ENCODE data around the gene NAV2. TPM values are rescaled to one million over a fixed set of nuclear protein-coding genes. Genes with fewer than 3 reads are reported as not detected.

NAV2 gene
- total RNA-seq, 2 experiments from 2014 or later = 0.23 to 0.71 TPM

GRCh38 chr11:19873730-19874129 lies 161.1 kb downstream of the NAV2 start:
- no peaks in the 10 kb centered on the region for H3K4me1 Mint-ChIP-seq (ENCODE audit: low read depth)

DNA sequence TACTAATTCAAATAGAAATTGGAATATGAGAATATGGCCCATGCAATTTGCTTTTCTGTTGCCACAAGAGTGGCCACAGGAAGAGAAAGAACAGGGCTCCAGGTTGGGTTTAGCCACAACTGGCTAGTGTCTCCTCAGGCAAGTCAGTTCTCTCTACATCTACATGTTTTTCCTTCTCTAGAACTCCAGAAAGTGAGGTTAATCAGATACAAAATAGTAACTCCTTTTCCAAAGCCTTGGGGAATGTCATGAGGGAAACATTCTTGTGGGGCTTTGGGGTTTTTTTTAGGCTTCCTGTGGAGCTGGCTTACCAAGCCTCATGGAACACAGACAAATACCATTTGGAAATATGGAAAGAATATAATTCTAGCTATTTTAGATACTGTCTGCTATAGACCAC lies 161.6 kb downstream of the NAV2 start:
- Mint-ChIP-seq H3K36me3 (ENCODE audit: low read depth) (no peaks in the 10 kb centered on the region), H3K4me1 (ENCODE audit: low read depth) (no peaks in the 10 kb centered on the region), H3K27me3 (ENCODE audit: low read depth) (no peaks in the 10 kb centered on the region), H3K4me3 (no peak overlapping the region), H3K9me3 (ENCODE audit: insufficient read depth) (no peaks in the 10 kb centered on the region), H3K27ac (no peak overlapping the region)
- ChIA-PET POLR2A (no interaction called here), CTCF (no interaction called here)
- no peak for DNase-seq
- no peak for ATAC-seq

More at GRCh38 chr11:19873730-19874129, 161.1 kb downstream of the NAV2 start:
- H3K36me3 Mint-ChIP-seq (ENCODE audit: low read depth) = no peaks in the 10 kb centered on the region
- H3K27ac Mint-ChIP-seq = no peak overlapping the region
- ChIA-PET CTCF (no interaction called here), POLR2A (no interaction called here)
- ATAC-seq (no peak), DNase-seq (no peak)
- H3K9me3 Mint-ChIP-seq (ENCODE audit: insufficient read depth) = no peaks in the 10 kb centered on the region
- no peak overlapping the region for H3K4me3 Mint-ChIP-seq
- H3K27me3 Mint-ChIP-seq (ENCODE audit: low read depth) = no peaks in the 10 kb centered on the region

DNA sequence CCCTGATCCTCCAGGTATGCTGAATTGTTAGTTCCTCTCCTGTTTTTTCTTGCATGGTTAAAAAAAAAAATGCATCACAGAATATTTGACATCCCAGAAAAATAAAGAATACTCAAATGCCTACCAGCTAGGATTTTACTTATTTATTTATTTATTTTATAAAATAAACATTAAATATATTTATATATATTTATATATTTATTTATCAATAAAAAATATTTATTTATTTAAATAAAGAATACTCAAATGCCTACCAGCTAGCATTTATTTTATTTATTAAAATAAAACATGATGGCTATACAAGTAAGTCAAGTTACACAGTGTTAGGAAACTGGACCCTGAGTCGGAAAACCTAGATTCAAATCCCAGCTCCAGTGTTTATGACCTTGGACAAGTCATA lies 164.1 kb downstream of the NAV2 start:
- Mint-ChIP-seq H3K4me3 (no peak overlapping the region), H3K27me3 (ENCODE audit: low read depth) (no peaks in the 10 kb centered on the region), H3K4me1 (ENCODE audit: low read depth) (no peaks in the 10 kb centered on the region), H3K27ac (no peak overlapping the region), H3K36me3 (ENCODE audit: low read depth) (no peaks in the 10 kb centered on the region), H3K9me3 (ENCODE audit: insufficient read depth) (no peaks in the 10 kb centered on the region)
- ChIA-PET POLR2A (no interaction called here), CTCF (no interaction called here)
- ATAC-seq (no peak), DNase-seq (no peak)

- CTCF ChIA-PET = no interaction called here
- no peak overlapping the region for H3K4me3 Mint-ChIP-seq
- POLR2A ChIA-PET = no interaction called here
Observed at GRCh38 chr11:19878520-19878919, 165.9 kb downstream of the NAV2 start.

GRCh38 chr11:19879307-19880087 lies 166.9 kb downstream of the NAV2 start:
- Mint-ChIP-seq H3K9me3 (ENCODE audit: insufficient read depth) (no peaks in the 10 kb centered on the region), H3K36me3 (ENCODE audit: low read depth) (no peaks in the 10 kb centered on the region), H3K4me3 (no peak overlapping the region), H3K27ac (no peak overlapping the region), H3K27me3 (ENCODE audit: low read depth) (no peaks in the 10 kb centered on the region), H3K4me1 (ENCODE audit: low read depth) (no peaks in the 10 kb centered on the region)
- ChIA-PET POLR2A (no interaction called here), CTCF (no interaction called here)
- ATAC-seq (no peak), DNase-seq (no peak)

More at GRCh38 chr11:19878520-19878919, 165.9 kb downstream of the NAV2 start:
- ATAC-seq (no peak), DNase-seq (no peak)
- no peaks in the 10 kb centered on the region for H3K9me3 Mint-ChIP-seq (ENCODE audit: insufficient read depth)
- H3K27ac Mint-ChIP-seq = no peak overlapping the region
- H3K36me3 Mint-ChIP-seq (ENCODE audit: low read depth) = no peaks in the 10 kb centered on the region
- H3K27me3 Mint-ChIP-seq (ENCODE audit: low read depth) = no peaks in the 10 kb centered on the region
- no peaks in the 10 kb centered on the region for H3K4me1 Mint-ChIP-seq (ENCODE audit: low read depth)

DNA sequence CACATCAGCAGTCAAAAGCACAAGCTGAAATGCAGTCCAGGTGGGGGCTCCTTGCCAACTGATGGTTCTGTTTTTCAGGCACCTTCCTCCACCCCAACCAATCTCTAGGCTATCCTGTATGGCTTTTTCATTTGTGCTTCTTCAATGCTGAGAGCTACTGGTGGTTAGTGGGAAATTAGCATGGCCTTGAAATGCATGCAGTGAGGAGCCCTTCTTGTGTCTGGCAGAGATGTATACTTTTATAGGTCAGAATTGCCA lies 167.4 kb downstream of the NAV2 start:
- no peak for ATAC-seq
- CTCF ChIA-PET = no interaction called here
- Mint-ChIP-seq H3K27me3 (ENCODE audit: low read depth) (no peaks in the 10 kb centered on the region), H3K4me1 (ENCODE audit: low read depth) (no peaks in the 10 kb centered on the region), H3K4me3 (no peak overlapping the region), H3K27ac (no peak overlapping the region), H3K36me3 (ENCODE audit: low read depth) (no peaks in the 10 kb centered on the region), H3K9me3 (ENCODE audit: insufficient read depth) (no peaks in the 10 kb centered on the region)
- DNase-seq = no peak
- POLR2A ChIA-PET = no interaction called here

DNA sequence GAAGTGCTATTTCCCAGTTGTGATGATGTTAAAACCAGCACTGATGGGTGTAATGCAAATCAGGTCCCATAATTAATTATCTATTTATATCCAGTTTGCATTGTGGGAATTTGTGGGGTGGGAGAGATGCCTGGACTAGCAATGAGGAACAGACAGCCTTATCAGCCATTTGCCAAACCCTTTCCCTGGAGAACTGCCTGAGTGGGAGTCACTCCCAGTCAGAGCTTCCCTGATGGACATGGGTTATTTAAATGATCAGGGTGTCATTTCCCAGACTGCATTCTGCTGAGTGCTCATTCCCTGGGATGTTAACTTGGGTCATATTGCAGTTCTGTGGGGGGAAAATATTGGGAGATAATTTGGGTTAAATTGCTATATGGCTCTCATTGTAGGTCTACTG lies 168.5 kb downstream of the NAV2 start:
- Mint-ChIP-seq H3K4me3 (no peak overlapping the region), H3K4me1 (ENCODE audit: low read depth) (no peaks in the 10 kb centered on the region), H3K27ac (no peak overlapping the region), H3K27me3 (ENCODE audit: low read depth) (no peaks in the 10 kb centered on the region), H3K36me3 (ENCODE audit: low read depth) (no peaks in the 10 kb centered on the region), H3K9me3 (ENCODE audit: insufficient read depth) (no peaks in the 10 kb centered on the region)
- CTCF ChIA-PET = no interaction called here
- POLR2A ChIA-PET = no interaction called here
- ATAC-seq (no peak), DNase-seq (no peak)

DNA sequence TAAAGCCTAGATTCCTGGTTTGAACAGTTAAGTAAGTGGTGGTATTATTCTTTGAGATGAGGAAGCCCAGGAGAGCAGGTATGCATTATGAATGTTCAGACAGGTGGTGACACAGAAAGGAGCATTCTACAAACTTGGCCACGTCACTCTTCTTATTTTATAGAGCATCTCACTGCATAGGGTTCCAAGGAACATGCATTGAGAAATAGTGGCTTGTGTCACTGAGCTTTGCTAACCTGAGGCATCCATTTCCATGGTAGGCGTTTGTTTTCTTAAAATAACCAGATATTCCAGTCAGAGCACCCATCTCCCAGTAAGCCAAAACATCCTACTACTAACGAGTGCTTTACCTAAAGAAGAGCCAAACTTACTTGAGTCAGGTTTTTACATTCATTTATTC lies 169.7 kb downstream of the NAV2 start:
- Mint-ChIP-seq H3K4me1 (ENCODE audit: low read depth) (no peaks in the 10 kb centered on the region), H3K9me3 (ENCODE audit: insufficient read depth) (no peaks in the 10 kb centered on the region)

GRCh38 chr11:19886498-19886897 lies 173.9 kb downstream of the NAV2 start:
- ATAC-seq (no peak), DNase-seq (no peak)
- no peaks in the 10 kb centered on the region for H3K4me1 Mint-ChIP-seq (ENCODE audit: low read depth)
- no peaks in the 10 kb centered on the region for H3K27me3 Mint-ChIP-seq (ENCODE audit: low read depth)
- H3K27ac Mint-ChIP-seq = no peak overlapping the region
- CTCF ChIA-PET = no interaction called here
- H3K36me3 Mint-ChIP-seq (ENCODE audit: low read depth) = no peaks in the 10 kb centered on the region
- H3K9me3 Mint-ChIP-seq (ENCODE audit: insufficient read depth) = no peaks in the 10 kb centered on the region
- POLR2A ChIA-PET = no interaction called here
- no peak overlapping the region for H3K4me3 Mint-ChIP-seq

More for the DNA sequence above, 169.7 kb downstream of the NAV2 start:
- Mint-ChIP-seq H3K4me3 (no peak overlapping the region), H3K27ac (no peak overlapping the region), H3K36me3 (ENCODE audit: low read depth) (no peaks in the 10 kb centered on the region), H3K27me3 (ENCODE audit: low read depth) (no peaks in the 10 kb centered on the region)
- no peak for DNase-seq
- POLR2A ChIA-PET = no interaction called here
- no peak for ATAC-seq
- CTCF ChIA-PET = no interaction called here

GRCh38 chr11:19887842-19888241 lies 175.2 kb downstream of the NAV2 start:
- ATAC-seq (no peak), DNase-seq (no peak)
- no peak overlapping the region for H3K4me3 Mint-ChIP-seq
- H3K9me3 Mint-ChIP-seq (ENCODE audit: insufficient read depth) = no peaks in the 10 kb centered on the region
- ChIA-PET CTCF (no interaction called here), POLR2A (no interaction called here)
- H3K27me3 Mint-ChIP-seq (ENCODE audit: low read depth) = no peaks in the 10 kb centered on the region
- no peaks in the 10 kb centered on the region for H3K4me1 Mint-ChIP-seq (ENCODE audit: low read depth)
- no peak overlapping the region for H3K27ac Mint-ChIP-seq
- H3K36me3 Mint-ChIP-seq (ENCODE audit: low read depth) = no peaks in the 10 kb centered on the region

- ChIA-PET POLR2A (no interaction called here), CTCF (no interaction called here)
- ATAC-seq (no peak), DNase-seq (no peak)
- Mint-ChIP-seq H3K27me3 (ENCODE audit: low read depth) (no peaks in the 10 kb centered on the region), H3K36me3 (ENCODE audit: low read depth) (no peaks in the 10 kb centered on the region), H3K4me1 (ENCODE audit: low read depth) (no peaks in the 10 kb centered on the region), H3K27ac (no peak overlapping the region), H3K4me3 (no peak overlapping the region), H3K9me3 (ENCODE audit: insufficient read depth) (no peaks in the 10 kb centered on the region)
Observed at GRCh38 chr11:19889531-19889930, 176.9 kb downstream of the NAV2 start.

DNA sequence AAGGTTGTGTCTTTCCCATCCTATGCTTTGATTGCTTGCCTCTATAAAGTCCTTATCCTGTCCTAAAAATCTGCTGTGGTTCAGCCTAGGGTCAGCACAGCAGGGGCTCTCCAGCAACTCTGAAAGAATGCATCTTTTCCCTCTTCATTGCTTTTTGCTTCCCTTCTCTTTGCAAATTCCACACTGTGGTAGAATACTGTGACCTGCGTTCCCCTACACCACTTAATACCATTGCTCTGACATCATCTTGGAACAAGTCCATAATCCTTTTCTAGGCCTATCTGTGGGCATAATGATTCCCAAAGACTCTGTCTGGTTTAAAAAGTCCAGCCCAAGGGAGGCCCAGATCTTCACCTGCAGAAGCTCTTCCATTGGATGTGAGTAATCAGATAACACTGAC lies 177.7 kb downstream of the NAV2 start:
- ChIA-PET CTCF (no interaction called here), POLR2A (no interaction called here)
- no peak for DNase-seq
- Mint-ChIP-seq H3K27me3 (ENCODE audit: low read depth) (no peaks in the 10 kb centered on the region), H3K27ac (no peak overlapping the region), H3K4me1 (ENCODE audit: low read depth) (no peaks in the 10 kb centered on the region), H3K4me3 (no peak overlapping the region), H3K36me3 (ENCODE audit: low read depth) (no peaks in the 10 kb centered on the region), H3K9me3 (ENCODE audit: insufficient read depth) (no peaks in the 10 kb centered on the region)
- ATAC-seq = no peak

DNA sequence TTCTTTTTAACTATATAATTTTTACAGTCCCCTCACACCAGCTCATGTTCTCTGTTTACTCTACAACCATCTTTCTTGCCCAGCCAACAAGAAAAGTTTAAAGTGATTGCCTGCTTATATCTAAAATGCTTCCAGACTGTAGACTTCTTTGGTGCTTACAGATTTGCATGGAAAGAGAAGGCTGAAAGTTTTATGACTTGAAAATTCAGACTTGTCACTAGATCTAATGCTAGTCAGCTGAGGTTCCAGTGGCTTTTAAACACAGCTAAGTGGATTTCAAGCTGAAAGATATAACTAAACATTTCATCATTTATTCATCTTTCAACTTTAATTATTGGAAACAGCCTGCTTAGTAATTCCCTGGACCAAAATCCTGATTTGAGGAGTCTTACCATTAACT lies 178.4 kb downstream of the NAV2 start:
- H3K9me3 Mint-ChIP-seq (ENCODE audit: insufficient read depth) = no peaks in the 10 kb centered on the region
- DNase-seq (no peak), ATAC-seq (no peak)
- H3K27ac Mint-ChIP-seq = no peak overlapping the region
- H3K4me1 Mint-ChIP-seq (ENCODE audit: low read depth) = no peaks in the 10 kb centered on the region
- ChIA-PET CTCF (no interaction called here), POLR2A (no interaction called here)
- no peaks in the 10 kb centered on the region for H3K27me3 Mint-ChIP-seq (ENCODE audit: low read depth)
- H3K36me3 Mint-ChIP-seq (ENCODE audit: low read depth) = no peaks in the 10 kb centered on the region
- H3K4me3 Mint-ChIP-seq = no peak overlapping the region
